Right lobe of liver (tissue), 6 donors: ENCODE results near the gene MGRN1. TPM values are rescaled to one million over a fixed set of nuclear protein-coding genes. Genes with fewer than 3 reads are reported as not detected.

ENCODE experiments used
- ATAC-seq, 4 donors: fragments of 200-7000 bp; cut with Tn5 transposase; one replicate each; pipeline ENCODE4 v1.9.1; 2020; ENCODE audit warnings: mild to moderate bottlenecking in 4 of 4, moderate library complexity in 4 of 4
- DNase-seq, 3 donors: peaks; one replicate each; pipeline ENCODE4 v3.0.0-alpha.2; 2020
- H3K27ac ChIP-seq, 3 donors: fragments of 200-600 bp; one replicate each; pipeline ENCODE4 v1.8.0; 2022
- H3K27me3 ChIP-seq, 2 donors: fragments of 200-600 bp; one replicate each; pipeline ENCODE4 v1.8.0; 2022
- H3K36me3 ChIP-seq, 4 donors: fragments of 200-600 bp; sonication (generic) in 1 of 4; one replicate each; pipeline versions ENCODE4 v1.5.1 to v1.8.0; 2017 to 2022; ENCODE audit warnings: control low read depth in 1 of 4
- H3K4me1 ChIP-seq, 4 donors: fragments of 200-600 bp; sonication (generic) in 1 of 4; one replicate each; pipeline versions ENCODE4 v1.5.1 to v1.8.0; 2017 to 2022; ENCODE audit warnings: control low read depth in 1 of 4
- H3K4me3 ChIP-seq, 3 donors: fragments of 200-600 bp; one replicate each; pipeline ENCODE4 v1.8.0; 2022
- H3K9me3 ChIP-seq, 4 donors: fragments of 200-600 bp; sonication (generic) in 1 of 4; one replicate each; pipeline versions ENCODE4 v1.5.1 to v1.8.0; 2017 to 2022; ENCODE audit warnings: control low read depth in 1 of 4
- CTCF ChIP-seq, 4 donors: fragments of 200-600 bp in 3 of 4; fragments of 450-650 bp in 1 of 4; IDR thresholded peaks; one replicate each; pipeline versions ENCODE4 v1.5.1 to v1.8.0; 2016 to 2022; ENCODE audit warnings: antibody characterized with exemption in 4 of 4, mild to moderate bottlenecking in 2 of 4
- POLR2A ChIP-seq: fragments of 450-650 bp; IDR thresholded peaks from one replicate; pipeline ENCODE4 v1.6.1; 2017; ENCODE audit warnings: antibody characterized with exemption, mild to moderate bottlenecking
- WGBS: methylation state at CpG from one replicate; pipeline ENCODE4 v1.1.6; 2018; ENCODE audit warnings: low coverage, low lambda C conversion rate; ENCODE audit not compliant: insufficient coverage; ENCODE audit errors: missing lambda C conversion rate; 5-methylcytosine and 5-hydroxymethylcytosine counted together
- intact Hi-C, 2 donors: fragments of 100-400 bp; cut with DNase I; formaldehyde crosslinking; loops; one replicate each; pipeline versions ENCODE4 v1.11.2 to v1.14.1; 2022
- total RNA-seq, 6 experiments: library from RNA; depleted of rRNA in 2 of 6; stranded (reverse); fragments of >200 nt in 2 of 6; fragmentation: NEBNext Ultra II Directional in 3 of 6; extraction: Animal tissue kit (Norgen Biotek cat#: 25700) in 3 of 6; gene quantifications; one replicate each; pipeline versions ENCODE4 v1.1.0 to v1.2.4, GENCODE V29; 2016 to 2023
- donor health status: DM: no; HTN: yes; CAD: no.
- donor health status: DM: no; HTN: no; CAD: no.
- donor health status: DM: no; HTN: no; CAD: no.
- donor health status: DM: no; HTN: yes; CAD: no.
- donor health status: DM: no; HTN: yes; CAD: no.

Gene MGRN1
- total RNA-seq, 6 experiments from 2014 or later, result 42.5 to 67.3 (median 49.5) TPM

- ATAC-seq (no peak), DNase-seq (no peak)
- 80% methylated on average over 3 of the region's 6 CpGs for WGBS
- Histone ChIP-seq H3K27ac (no peak overlapping the region), H3K9me3 (no peaks in the 10 kb centered on the region), H3K27me3 (no peaks in the 10 kb centered on the region), H3K4me3 (no peak overlapping the region), H3K4me1 (no peaks in the 10 kb centered on the region), H3K36me3 (no peaks in the 10 kb centered on the region)
- intact Hi-C loops, result no loop called here
- no peak for TF ChIP-seq POLR2A
- TF ChIP-seq CTCF (IDR thresholded peaks at IDR 0.05), result no peak
Measured at GRCh38 chr16:4588961-4589360, 35.7 kb upstream of the MGRN1 start.

GRCh38 chr16:4591191-4591590, 33.4 kb upstream of the MGRN1 start:
- ATAC-seq (no peak), DNase-seq (no peak)
- H3K9me3 ChIP-seq, result no peaks in the 10 kb centered on the region
- 64% methylated on average over 5 of the region's 6 CpGs for WGBS
- no peaks in the 10 kb centered on the region for H3K4me1 ChIP-seq
- TF ChIP-seq CTCF (IDR thresholded peaks at IDR 0.05) (no peak), POLR2A (no peak)
- intact Hi-C loops, result no loop called here
- no peaks in the 10 kb centered on the region for H3K27me3 ChIP-seq
- H3K4me3 ChIP-seq, result no peak overlapping the region
- no peaks in the 10 kb centered on the region for H3K36me3 ChIP-seq
- no peak overlapping the region for H3K27ac ChIP-seq

- 84% methylated on average over 9 of the region's 17 CpGs for WGBS
- ATAC-seq, result no peak
- H3K27me3 ChIP-seq, result no peaks in the 10 kb centered on the region
Measured at GRCh38 chr16:4591706-4592470, 32.7 kb upstream of the MGRN1 start.

GRCh38 chr16:4593086-4593485, 31.5 kb upstream of the MGRN1 start:
- ATAC-seq (no peak), DNase-seq (no peak)
- Histone ChIP-seq H3K4me3 (no peak overlapping the region), H3K27ac (no peak overlapping the region), H3K27me3 (no peaks in the 10 kb centered on the region), H3K9me3 (no peaks in the 10 kb centered on the region), H3K4me1 (peaks cover 0 to 7% (median 0%) of the 10 kb centered on the region in 4 donors), H3K36me3 (no peaks in the 10 kb centered on the region)
- TF ChIP-seq POLR2A (no peak), CTCF (IDR thresholded peaks at IDR 0.05) (no peak)
- 60% methylated on average over 3 of the region's 16 CpGs for WGBS
- intact Hi-C loops, result no loop called here

More at GRCh38 chr16:4591706-4592470, 32.7 kb upstream of the MGRN1 start:
- no peak for DNase-seq
- TF ChIP-seq CTCF (IDR thresholded peaks at IDR 0.05), result no peak
- intact Hi-C loops, result no loop called here
- Histone ChIP-seq H3K36me3 (no peaks in the 10 kb centered on the region), H3K27ac (no peak overlapping the region), H3K4me3 (no peak overlapping the region), H3K9me3 (no peaks in the 10 kb centered on the region), H3K4me1 (peaks cover 0 to under 1% (median 0%) of the 10 kb centered on the region in 4 donors)
